Epithelial cell of proximal tubule (primary cell): Measurements from ENCODE around the gene SCNN1A. TPM values are rescaled to one million over a fixed set of nuclear protein-coding genes. Genes with fewer than 3 reads are reported as not detected.

Experiments
- DNase-seq: peaks from one replicate; pipeline ENCODE4 v3.0.0-alpha.2; 2011; ENCODE audit warnings: low read depth
- H3K4me3 ChIP-seq: 2 replicates; pipeline ENCODE4 v1.5.1; 2011; ENCODE audit warnings: low read depth, mild to moderate bottlenecking, low read length
- total RNA-seq: library from RNA; depleted of rRNA; stranded (reverse); fragments of >200 nt; gene quantifications from 2 replicates; pipeline ENCODE4 v1.2.3, GENCODE V29; 2015
- TF ChIP-seq, protein P1 (sequence below): conservative IDR thresholded peaks from 2 replicates; pipeline ENCODE4 v1.5.1; 2012; ENCODE audit warnings: low read depth, mild to moderate bottlenecking, low read length

The SCNN1A gene
- total RNA-seq, 1 donor from 2014 or later: 52.2 TPM

GRCh38 chr12:6354495-6355393, 20.6 kb downstream of the SCNN1A start:
- H3K4me3 ChIP-seq: no peak overlapping the region
- TF ChIP-seq, protein P1, sequence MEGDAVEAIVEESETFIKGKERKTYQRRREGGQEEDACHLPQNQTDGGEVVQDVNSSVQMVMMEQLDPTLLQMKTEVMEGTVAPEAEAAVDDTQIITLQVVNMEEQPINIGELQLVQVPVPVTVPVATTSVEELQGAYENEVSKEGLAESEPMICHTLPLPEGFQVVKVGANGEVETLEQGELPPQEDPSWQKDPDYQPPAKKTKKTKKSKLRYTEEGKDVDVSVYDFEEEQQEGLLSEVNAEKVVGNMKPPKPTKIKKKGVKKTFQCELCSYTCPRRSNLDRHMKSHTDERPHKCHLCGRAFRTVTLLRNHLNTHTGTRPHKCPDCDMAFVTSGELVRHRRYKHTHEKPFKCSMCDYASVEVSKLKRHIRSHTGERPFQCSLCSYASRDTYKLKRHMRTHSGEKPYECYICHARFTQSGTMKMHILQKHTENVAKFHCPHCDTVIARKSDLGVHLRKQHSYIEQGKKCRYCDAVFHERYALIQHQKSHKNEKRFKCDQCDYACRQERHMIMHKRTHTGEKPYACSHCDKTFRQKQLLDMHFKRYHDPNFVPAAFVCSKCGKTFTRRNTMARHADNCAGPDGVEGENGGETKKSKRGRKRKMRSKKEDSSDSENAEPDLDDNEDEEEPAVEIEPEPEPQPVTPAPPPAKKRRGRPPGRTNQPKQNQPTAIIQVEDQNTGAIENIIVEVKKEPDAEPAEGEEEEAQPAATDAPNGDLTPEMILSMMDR: no peak
- no peak for DNase-seq

- H3K4me3 ChIP-seq: no peak overlapping the region
- TF ChIP-seq, protein P1: no peak
- DNase-seq: no peak
Observed at GRCh38 chr12:6352193-6353173, 22.9 kb downstream of the SCNN1A start.

GRCh38 chr12:6351622-6352021, 23.7 kb downstream of the SCNN1A start:
- DNase-seq: no peak
- TF ChIP-seq, protein P1: no peak
- H3K4me3 ChIP-seq: no peak overlapping the region

DNA sequence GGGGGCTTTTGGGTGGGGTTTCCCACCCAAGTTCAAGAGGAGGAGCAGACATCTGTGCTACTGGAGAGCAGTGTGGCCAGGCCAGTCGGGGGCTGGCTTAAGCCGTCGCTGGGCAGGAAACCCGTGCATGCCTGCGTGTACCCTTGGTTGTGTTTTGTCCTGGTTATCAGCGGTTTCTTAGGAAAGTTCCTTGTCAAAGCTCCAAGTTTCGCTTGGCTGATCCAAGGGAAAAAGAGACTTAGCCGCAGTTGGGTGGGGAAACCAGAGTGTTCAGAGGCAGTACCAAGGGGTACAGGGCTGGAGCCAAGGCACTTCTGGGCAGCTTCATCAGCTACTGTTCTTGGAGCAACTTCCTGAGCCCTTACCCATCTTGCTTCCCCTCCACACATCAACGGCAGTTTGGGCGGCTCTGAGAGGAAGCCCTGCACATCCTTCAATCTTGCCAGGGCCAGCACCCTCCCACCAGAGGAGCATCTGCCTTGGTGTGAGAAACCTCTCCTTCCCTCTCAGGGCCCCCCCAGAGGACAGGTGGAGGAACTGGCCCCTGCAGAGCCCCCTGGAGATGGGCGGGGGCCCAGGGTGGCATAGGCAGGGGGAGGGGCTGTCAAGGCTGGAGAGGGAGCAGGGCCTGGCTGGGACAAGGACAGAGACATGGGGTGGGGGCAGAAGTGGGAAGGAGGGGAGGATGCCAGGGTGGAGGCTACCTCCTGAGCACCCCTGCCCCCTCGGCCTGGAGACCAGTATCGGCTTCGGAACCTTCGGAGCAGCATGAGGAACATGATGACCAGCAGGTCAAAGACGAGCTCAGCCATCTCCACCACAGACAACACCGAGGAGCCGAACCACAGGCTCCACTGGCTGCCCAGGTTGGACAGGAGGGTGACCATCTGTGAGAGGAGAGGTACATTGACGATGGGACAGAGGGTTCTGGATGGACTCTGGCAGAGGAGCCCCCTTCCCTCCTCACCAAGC, 27.7 kb downstream of the SCNN1A start:
- no peak for DNase-seq
- H3K4me3 ChIP-seq: no peak overlapping the region
- TF ChIP-seq, protein P1: no peak

GRCh38 chr12:6346942-6347341, 28.4 kb downstream of the SCNN1A start:
- TF ChIP-seq, protein P1: no peak
- DNase-seq: no peak

GRCh38 chr12:6346235-6346832, 29.0 kb downstream of the SCNN1A start:
- TF ChIP-seq, protein P1: no peak
- no peak overlapping the region for H3K4me3 ChIP-seq
- DNase-seq: no peak

More at GRCh38 chr12:6346942-6347341, 28.4 kb downstream of the SCNN1A start:
- no peak overlapping the region for H3K4me3 ChIP-seq
